PC-9 (cell line): Measurements from ENCODE around the gene ASIC4. TPM values are rescaled to one million over a fixed set of nuclear protein-coding genes. Genes with fewer than 3 reads are reported as not detected.

Source experiments
- BruUV-seq: library from RNA; stranded (reverse); fragments of 400-500 nt; replicated peaks from 2 replicates; lab custom pipeline; 2021; lab: Mats Ljungman, UMichigan
- CTCF ChIA-PET: fragments of 300-600 bp; sonication (Branson Sonifier 250); formaldehyde crosslinking; loops from one replicate; lab custom pipeline; 2022; ENCODE audit warnings: antibody characterized with exemption; lab: Charles Lee
- POLR2A ChIA-PET: fragments of 300-600 bp; sonication (Branson Sonifier 250); formaldehyde crosslinking; loops from one replicate; lab custom pipeline; 2022; ENCODE audit warnings: antibody characterized with exemption; ENCODE audit not compliant: unreplicated experiment; lab: Charles Lee
- DNase-seq, 2 experiments: peaks; one replicate each; pipeline versions ENCODE4 v3.0.0 to v3.0.0-alpha.2; 2015 to 2022; ENCODE audit warnings: mixed read lengths in 1 of 2
- H2AFZ ChIP-seq: fragments of 200-600 bp; sonication (generic); 2 replicates; pipeline ENCODE4 v1.8.1; 2017; ENCODE audit warnings: antibody characterized with exemption
- H3F3A ChIP-seq: fragments of 200-600 bp; sonication (generic); 2 replicates; pipeline ENCODE4 v1.8.1; 2017; ENCODE audit warnings: antibody characterized with exemption, mild to moderate bottlenecking, low read depth; ENCODE audit not compliant: insufficient read depth
- H3K27ac ChIP-seq: fragments of 200-600 bp; sonication (generic); 2 replicates; pipeline ENCODE4 v1.6.1; 2016; ENCODE audit warnings: mixed run types
- H3K27me3 ChIP-seq: fragments of 200-600 bp; sonication (generic); 2 replicates; pipeline ENCODE4 v1.6.1; 2016; ENCODE audit warnings: low read depth, mixed run types; ENCODE audit not compliant: insufficient read depth
- H3K36me3 ChIP-seq: fragments of 200-600 bp; sonication (generic); 2 replicates; pipeline ENCODE4 v1.6.1; 2016; ENCODE audit warnings: low read depth, mixed run types
- H3K4me1 ChIP-seq: fragments of 200-600 bp; sonication (generic); replicated peaks from 2 replicates; pipeline ENCODE4 v1.6.1; 2016; ENCODE audit warnings: mixed run types; ENCODE audit not compliant: insufficient read depth
- H3K4me2 ChIP-seq: fragments of 200-600 bp; sonication (generic); 2 replicates; pipeline ENCODE4 v1.6.1; 2017; ENCODE audit warnings: mixed run types
- H3K4me3 ChIP-seq: fragments of 200-600 bp; sonication (generic); 2 replicates; pipeline ENCODE4 v1.6.1; 2016; ENCODE audit warnings: mixed run types
- H3K79me2 ChIP-seq: fragments of 200-600 bp; sonication (generic); 2 replicates; pipeline ENCODE4 v1.6.1; 2017; ENCODE audit warnings: low read depth, mixed run types
- H3K9me2 ChIP-seq: fragments of 200-600 bp; sonication (generic); 2 replicates; pipeline ENCODE4 v1.8.1; 2017; ENCODE audit warnings: mild to moderate bottlenecking; ENCODE audit not compliant: insufficient read depth
- H3K9me3 ChIP-seq: fragments of 200-600 bp; sonication (generic); 2 replicates; pipeline ENCODE4 v1.8.1; 2016; ENCODE audit warnings: low read depth; ENCODE audit not compliant: insufficient read depth
- H4K20me1 ChIP-seq: fragments of 200-600 bp; sonication (generic); 2 replicates; pipeline ENCODE4 v1.8.1; 2017; ENCODE audit not compliant: insufficient read depth
- CTCF ChIP-seq: fragments of 200-600 bp; sonication (generic); conservative IDR thresholded peaks from 2 replicates; pipeline ENCODE4 v1.6.1; 2017; ENCODE audit warnings: mixed run types, antibody characterized with exemption, mild to moderate bottlenecking, moderate library complexity
- EZH2 ChIP-seq: fragments of 200-600 bp; sonication (generic); IDR thresholded peaks from 2 replicates; pipeline ENCODE4 v1.8.0; 2017; ENCODE audit warnings: antibody characterized with exemption, low read depth
- intact Hi-C: fragments of 100-400 bp; cut with micrococcal nuclease; formaldehyde crosslinking; loops from one replicate; pipeline ENCODE4 v1.10.0; 2022; ENCODE audit not compliant: unreplicated experiment
- microRNA-seq: library from miRNA; unstranded; fragments of <30 nt; microRNA quantifications from one replicate; pipeline ENCODE4 v1.2.0, GENCODE V29; 2021; ENCODE audit warnings: borderline number of aligned reads, borderline replicate concordance
- total RNA-seq: library from RNA; stranded (reverse); gene quantifications from 2 replicates; pipeline ENCODE4 v1.2.3, GENCODE V29; 2021

The ASIC4 gene
- total RNA-seq, 1 experiment from 2014 or later = 0.22 TPM

GRCh38 chr2:219578811-219579613 lies 64.7 kb downstream of the ASIC4 start:
- Histone ChIP-seq H3K27me3 (no peaks in the 10 kb centered on the region), H3K9me3 (no peaks in the 10 kb centered on the region), H3K4me2 (no peak overlapping the region), H3F3A (no peaks in the 10 kb centered on the region), H2AFZ (no peak overlapping the region), H3K4me3 (no peak overlapping the region), H4K20me1 (no peaks in the 10 kb centered on the region), H3K36me3 (no peaks in the 10 kb centered on the region), H3K27ac (no peak overlapping the region), H3K4me1 (peaks cover 9% of the 10 kb centered on the region; the same call in 1 of the 2 replicates), H3K9me2 (no peaks in the 10 kb centered on the region), H3K79me2 (no peaks in the 10 kb centered on the region)
- TF ChIP-seq EZH2 = no peak
- no peak for TF ChIP-seq CTCF
- no TSS peak for BruUV-seq
- DNase-seq = peak in 1 of 2 experiments; percentile 54
- POLR2A ChIA-PET = interaction anchor here (0.7 kb wide), 1 partner anchor 166 kb away, joined by 4 read pairs; no protein-coding TSS in a partner anchor
- intact Hi-C loops = no loop called here
- CTCF ChIA-PET = interaction anchor here (0.7 kb wide), 1 partner anchor 55 kb away, joined by 3 read pairs; no protein-coding TSS in a partner anchor

GRCh38 chr2:219581346-219581745 lies 67.1 kb downstream of the ASIC4 start:
- TF ChIP-seq EZH2 = no peak
- TF ChIP-seq CTCF = no peak
- Histone ChIP-seq H3K9me2 (no peaks in the 10 kb centered on the region), H3K4me1 (peaks cover 9% of the 10 kb centered on the region; the same call in 1 of the 2 replicates), H3K36me3 (no peaks in the 10 kb centered on the region), H3F3A (no peaks in the 10 kb centered on the region), H3K27me3 (no peaks in the 10 kb centered on the region), H3K79me2 (no peaks in the 10 kb centered on the region), H3K4me2 (no peak overlapping the region), H3K9me3 (no peaks in the 10 kb centered on the region), H4K20me1 (no peaks in the 10 kb centered on the region), H3K4me3 (no peak overlapping the region), H3K27ac (no peak overlapping the region), H2AFZ (no peak overlapping the region)
- intact Hi-C loops = no loop called here
- CTCF ChIA-PET = no interaction called here
- POLR2A ChIA-PET = no interaction called here
- BruUV-seq = no TSS peak
- DNase-seq = no peak

Small RNAs within 50 kb of the gene (microRNA-seq; reads per million reads assigned to microRNA genes)
- not detected for gene MIR3132

Other genes with a start within 250 kb of the ASIC4 start
- gene DNAJB2, start 235.1 kb upstream of the ASIC4 start, total RNA-seq = 38.5 and 47.5 TPM in 2 replicates
- not detected in 2 replicates for gene PTPRN, start 205.1 kb upstream of the ASIC4 start, total RNA-seq
- not detected in 2 replicates for gene RESP18, start 181.7 kb upstream of the ASIC4 start, total RNA-seq
- 99.1 and 107 TPM in 2 replicates for gene DNPEP, start 126.6 kb upstream of the ASIC4 start, total RNA-seq
- 0.60 TPM in 1 of 2 replicates, not detected in the other for gene DES, start 96.1 kb upstream of the ASIC4 start, total RNA-seq
- 46.8 and 55.8 TPM in 2 replicates for gene SPEG, start 79.6 kb upstream of the ASIC4 start, total RNA-seq
- 44.7 and 57.2 TPM in 2 replicates for gene GMPPA, start 15.6 kb upstream of the ASIC4 start, total RNA-seq
- 78.2 and 89.7 TPM in 2 replicates for gene CHPF, start 29.3 kb downstream of the ASIC4 start, total RNA-seq
- gene TMEM198, start 29.5 kb downstream of the ASIC4 start, total RNA-seq = 3.6 and 5.8 TPM in 2 replicates
- 110 and 161 TPM in 2 replicates for gene OBSL1, start 57.1 kb downstream of the ASIC4 start, total RNA-seq
- gene INHA, start 57.8 kb downstream of the ASIC4 start, total RNA-seq = 5.2 and 9.1 TPM in 2 replicates
- gene STK11IP, start 83.4 kb downstream of the ASIC4 start, total RNA-seq = 40.6 and 42.5 TPM in 2 replicates
- 7.3 and 9.0 TPM in 2 replicates for gene SLC4A3, start 113.1 kb downstream of the ASIC4 start, total RNA-seq